PC-9 (cell line): Measurements from ENCODE around the gene NFIX. TPM values are rescaled to one million over a fixed set of nuclear protein-coding genes. Genes with fewer than 3 reads are reported as not detected.

Experiments
- BruUV-seq: library from RNA; stranded (reverse); fragments of 400-500 nt; replicated peaks from 2 replicates; lab custom pipeline; 2021; lab: Mats Ljungman, UMichigan
- CTCF ChIA-PET: fragments of 300-600 bp; sonication (Branson Sonifier 250); formaldehyde crosslinking; loops from one replicate; lab custom pipeline; 2022; ENCODE audit warnings: antibody characterized with exemption; lab: Charles Lee
- POLR2A ChIA-PET: fragments of 300-600 bp; sonication (Branson Sonifier 250); formaldehyde crosslinking; loops from one replicate; lab custom pipeline; 2022; ENCODE audit warnings: antibody characterized with exemption; ENCODE audit not compliant: unreplicated experiment; lab: Charles Lee
- DNase-seq, 2 experiments: peaks; one replicate each; pipeline versions ENCODE4 v3.0.0 to v3.0.0-alpha.2; 2015 to 2022; ENCODE audit warnings: mixed read lengths in 1 of 2
- H2AFZ ChIP-seq: fragments of 200-600 bp; sonication (generic); 2 replicates; pipeline ENCODE4 v1.8.1; 2017; ENCODE audit warnings: antibody characterized with exemption
- H3F3A ChIP-seq: fragments of 200-600 bp; sonication (generic); 2 replicates; pipeline ENCODE4 v1.8.1; 2017; ENCODE audit warnings: antibody characterized with exemption, mild to moderate bottlenecking, low read depth; ENCODE audit not compliant: insufficient read depth
- H3K27ac ChIP-seq: fragments of 200-600 bp; sonication (generic); 2 replicates; pipeline ENCODE4 v1.6.1; 2016; ENCODE audit warnings: mixed run types
- H3K27me3 ChIP-seq: fragments of 200-600 bp; sonication (generic); 2 replicates; pipeline ENCODE4 v1.6.1; 2016; ENCODE audit warnings: low read depth, mixed run types; ENCODE audit not compliant: insufficient read depth
- H3K36me3 ChIP-seq: fragments of 200-600 bp; sonication (generic); 2 replicates; pipeline ENCODE4 v1.6.1; 2016; ENCODE audit warnings: low read depth, mixed run types
- H3K4me1 ChIP-seq: fragments of 200-600 bp; sonication (generic); replicated peaks from 2 replicates; pipeline ENCODE4 v1.6.1; 2016; ENCODE audit warnings: mixed run types; ENCODE audit not compliant: insufficient read depth
- H3K4me2 ChIP-seq: fragments of 200-600 bp; sonication (generic); 2 replicates; pipeline ENCODE4 v1.6.1; 2017; ENCODE audit warnings: mixed run types
- H3K4me3 ChIP-seq: fragments of 200-600 bp; sonication (generic); 2 replicates; pipeline ENCODE4 v1.6.1; 2016; ENCODE audit warnings: mixed run types
- H3K79me2 ChIP-seq: fragments of 200-600 bp; sonication (generic); 2 replicates; pipeline ENCODE4 v1.6.1; 2017; ENCODE audit warnings: low read depth, mixed run types
- H3K9me2 ChIP-seq: fragments of 200-600 bp; sonication (generic); 2 replicates; pipeline ENCODE4 v1.8.1; 2017; ENCODE audit warnings: mild to moderate bottlenecking; ENCODE audit not compliant: insufficient read depth
- H3K9me3 ChIP-seq: fragments of 200-600 bp; sonication (generic); 2 replicates; pipeline ENCODE4 v1.8.1; 2016; ENCODE audit warnings: low read depth; ENCODE audit not compliant: insufficient read depth
- H4K20me1 ChIP-seq: fragments of 200-600 bp; sonication (generic); 2 replicates; pipeline ENCODE4 v1.8.1; 2017; ENCODE audit not compliant: insufficient read depth
- EZH2 ChIP-seq: fragments of 200-600 bp; sonication (generic); IDR thresholded peaks from 2 replicates; pipeline ENCODE4 v1.8.0; 2017; ENCODE audit warnings: antibody characterized with exemption, low read depth
- intact Hi-C: fragments of 100-400 bp; cut with micrococcal nuclease; formaldehyde crosslinking; loops from one replicate; pipeline ENCODE4 v1.10.0; 2022; ENCODE audit not compliant: unreplicated experiment
- total RNA-seq: library from RNA; stranded (reverse); gene quantifications from 2 replicates; pipeline ENCODE4 v1.2.3, GENCODE V29; 2021
- TF ChIP-seq, protein P1 (sequence below): fragments of 200-600 bp; sonication (generic); conservative IDR thresholded peaks from 2 replicates; pipeline ENCODE4 v1.6.1; 2017; ENCODE audit warnings: mixed run types, antibody characterized with exemption, mild to moderate bottlenecking, moderate library complexity

The NFIX gene
- total RNA-seq, 1 experiment from 2014 or later = 24.2 TPM

GRCh38 chr19:13026462-13027370 lies 31.4 kb downstream of the NFIX start:
- Histone ChIP-seq H3F3A (peaks cover 5% of the 10 kb centered on the region; the same call in 1 of the 2 replicates), H3K36me3 (no peaks in the 10 kb centered on the region), H3K4me3 (no peak overlapping the region), H3K9me3 (no peaks in the 10 kb centered on the region), H3K9me2 (no peaks in the 10 kb centered on the region), H4K20me1 (no peaks in the 10 kb centered on the region), H3K79me2 (no peaks in the 10 kb centered on the region), H3K27me3 (peaks cover 7% of the 10 kb centered on the region; the same call in 1 of the 2 replicates), H3K4me2 (no peak overlapping the region), H2AFZ (no peak overlapping the region), H3K27ac (no peak overlapping the region), H3K4me1 (peaks cover 5% of the 10 kb centered on the region)
- CTCF ChIA-PET = no interaction called here
- DNase-seq = no peak
- POLR2A ChIA-PET = no interaction called here
- intact Hi-C loops = no loop called here
- BruUV-seq = no TSS peak
- no peak for TF ChIP-seq EZH2
- TF ChIP-seq, protein P1, sequence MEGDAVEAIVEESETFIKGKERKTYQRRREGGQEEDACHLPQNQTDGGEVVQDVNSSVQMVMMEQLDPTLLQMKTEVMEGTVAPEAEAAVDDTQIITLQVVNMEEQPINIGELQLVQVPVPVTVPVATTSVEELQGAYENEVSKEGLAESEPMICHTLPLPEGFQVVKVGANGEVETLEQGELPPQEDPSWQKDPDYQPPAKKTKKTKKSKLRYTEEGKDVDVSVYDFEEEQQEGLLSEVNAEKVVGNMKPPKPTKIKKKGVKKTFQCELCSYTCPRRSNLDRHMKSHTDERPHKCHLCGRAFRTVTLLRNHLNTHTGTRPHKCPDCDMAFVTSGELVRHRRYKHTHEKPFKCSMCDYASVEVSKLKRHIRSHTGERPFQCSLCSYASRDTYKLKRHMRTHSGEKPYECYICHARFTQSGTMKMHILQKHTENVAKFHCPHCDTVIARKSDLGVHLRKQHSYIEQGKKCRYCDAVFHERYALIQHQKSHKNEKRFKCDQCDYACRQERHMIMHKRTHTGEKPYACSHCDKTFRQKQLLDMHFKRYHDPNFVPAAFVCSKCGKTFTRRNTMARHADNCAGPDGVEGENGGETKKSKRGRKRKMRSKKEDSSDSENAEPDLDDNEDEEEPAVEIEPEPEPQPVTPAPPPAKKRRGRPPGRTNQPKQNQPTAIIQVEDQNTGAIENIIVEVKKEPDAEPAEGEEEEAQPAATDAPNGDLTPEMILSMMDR = no peak

- Histone ChIP-seq H4K20me1 (no peaks in the 10 kb centered on the region), H3K27ac (no peak overlapping the region), H3K9me3 (no peaks in the 10 kb centered on the region), H3F3A (peaks cover 5% of the 10 kb centered on the region; the same call in 1 of the 2 replicates), H2AFZ (no peak overlapping the region), H3K4me2 (no peak overlapping the region), H3K79me2 (no peaks in the 10 kb centered on the region), H3K4me1 (peaks cover 13% of the 10 kb centered on the region), H3K9me2 (no peaks in the 10 kb centered on the region), H3K4me3 (no peak overlapping the region), H3K27me3 (0 out of 2 replicates have a peak, but pooled peaks cover 2% of the 10 kb centered on the region), H3K36me3 (no peaks in the 10 kb centered on the region)
- no TSS peak for BruUV-seq
- CTCF ChIA-PET = no interaction called here
- POLR2A ChIA-PET = no interaction called here
- DNase-seq = no peak
- intact Hi-C loops = no loop called here
- TF ChIP-seq EZH2 = no peak
- TF ChIP-seq, protein P1 = no peak
These were observed 32.3 kb downstream of the NFIX start for GRCh38 chr19:13027557-13027956.

DNA sequence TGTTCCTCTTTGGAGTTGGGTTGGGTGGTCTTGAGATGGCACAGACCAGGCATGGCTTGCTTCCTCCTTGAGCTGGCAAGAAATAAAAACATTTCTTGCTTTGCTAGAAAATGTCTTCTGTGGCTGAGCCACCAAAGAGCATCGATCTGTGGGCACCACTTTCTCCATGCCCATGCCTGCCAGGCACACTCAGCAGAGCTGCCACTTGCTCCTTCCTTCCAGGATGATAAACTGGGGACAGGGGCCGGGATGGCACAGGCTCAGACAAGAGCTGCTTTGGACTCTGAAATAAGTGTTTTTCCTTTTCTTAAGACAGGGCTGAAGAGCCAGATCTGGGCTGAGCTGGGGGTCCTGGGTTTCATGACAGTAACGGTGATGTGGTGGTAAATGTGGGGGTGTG lies 32.8 kb downstream of the NFIX start:
- Histone ChIP-seq H3F3A (peaks cover 5% of the 10 kb centered on the region; the same call in 1 of the 2 replicates), H4K20me1 (no peaks in the 10 kb centered on the region), H3K4me2 (no peak overlapping the region), H3K9me2 (no peaks in the 10 kb centered on the region), H3K79me2 (no peaks in the 10 kb centered on the region), H3K4me1 (peaks cover 18% of the 10 kb centered on the region), H3K4me3 (no peak overlapping the region), H3K9me3 (no peaks in the 10 kb centered on the region), H3K36me3 (no peaks in the 10 kb centered on the region), H3K27me3 (0 out of 2 replicates have a peak, but pooled peaks cover 2% of the 10 kb centered on the region), H2AFZ (no peak overlapping the region), H3K27ac (no peak overlapping the region)
- intact Hi-C loops = no loop called here
- BruUV-seq = no TSS peak
- DNase-seq = no peak
- ChIA-PET CTCF (no interaction called here), POLR2A (no interaction called here)
- TF ChIP-seq, protein P1 = no peak
- no peak for TF ChIP-seq EZH2
